NCI-H69 (cell line): ENCODE results near the gene SLC3A2.
"Not testable (repeated sequence)": the region's sequence is repeated elsewhere in the genome, so short reads cannot be mapped to it uniquely, and the experiment has no call there.

Experiments used
- DNase-seq: peaks from one replicate; lab custom pipeline; 2025; lab: John Stamatoyannopoulos, UW

Gene SLC3A2

DNA sequence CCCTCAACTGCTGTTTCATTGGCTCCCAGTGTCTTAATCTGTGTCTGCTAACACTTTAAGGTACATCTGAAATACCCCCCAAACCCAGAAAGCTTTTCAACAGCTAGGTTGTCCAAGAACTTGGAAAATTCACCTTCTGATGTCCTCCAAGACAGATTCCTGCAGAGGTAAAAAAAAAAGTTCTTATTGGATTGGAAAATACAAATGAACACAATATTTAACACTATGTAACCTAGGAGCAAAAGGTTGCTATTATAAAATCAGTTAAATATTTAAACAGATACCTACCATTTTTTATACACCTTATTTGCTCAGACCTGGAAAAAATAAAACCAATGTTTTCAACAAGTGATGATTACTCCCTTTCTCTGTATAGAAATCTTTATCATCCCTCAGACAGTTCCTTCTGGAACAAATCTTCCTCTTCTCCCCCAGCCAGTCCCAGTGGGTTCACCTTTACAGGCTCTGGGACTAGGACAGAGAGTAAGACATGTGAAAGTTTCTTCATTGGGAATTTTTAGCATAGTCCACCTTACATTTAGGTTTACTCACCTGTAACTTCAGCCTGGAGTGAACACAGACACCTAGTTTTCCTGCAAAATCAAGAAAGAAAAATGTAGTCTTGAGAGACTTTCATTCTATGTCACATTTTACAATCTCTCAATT lies 28.0 kb upstream of the SLC3A2 start:
- no peak for DNase-seq

DNA sequence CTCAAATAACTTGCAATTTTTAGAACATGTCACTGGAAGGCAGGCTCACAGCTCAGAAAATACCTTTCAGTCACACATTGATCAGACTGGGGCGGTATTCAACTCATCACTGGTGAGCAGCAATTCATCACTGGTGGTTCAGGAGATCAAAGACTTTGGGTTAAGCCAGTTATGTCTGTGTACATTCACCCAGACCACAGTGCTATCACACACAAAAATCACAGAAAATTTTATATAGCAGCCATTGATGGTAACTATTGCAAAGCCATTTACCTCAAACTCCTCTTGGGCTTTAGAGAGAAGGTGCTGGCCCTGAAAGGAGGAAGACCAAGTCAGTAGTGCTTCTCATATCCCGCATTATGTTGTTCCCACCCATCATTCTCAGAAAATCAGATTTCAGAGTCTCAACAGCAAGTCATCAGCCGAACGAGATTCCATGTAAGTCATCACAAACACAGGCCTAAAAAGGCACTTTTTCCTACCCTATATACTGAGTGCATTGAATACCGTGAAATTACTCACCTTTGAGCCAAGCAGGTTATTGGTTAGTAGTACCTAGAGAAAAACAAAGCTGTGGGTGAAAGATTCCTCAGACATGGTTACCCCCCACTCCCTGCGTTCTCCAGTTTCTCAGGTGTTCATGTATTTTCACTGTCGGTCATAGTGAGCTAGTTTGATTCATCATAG lies 27.3 kb upstream of the SLC3A2 start:
- DNase-seq, result no peak

DNA sequence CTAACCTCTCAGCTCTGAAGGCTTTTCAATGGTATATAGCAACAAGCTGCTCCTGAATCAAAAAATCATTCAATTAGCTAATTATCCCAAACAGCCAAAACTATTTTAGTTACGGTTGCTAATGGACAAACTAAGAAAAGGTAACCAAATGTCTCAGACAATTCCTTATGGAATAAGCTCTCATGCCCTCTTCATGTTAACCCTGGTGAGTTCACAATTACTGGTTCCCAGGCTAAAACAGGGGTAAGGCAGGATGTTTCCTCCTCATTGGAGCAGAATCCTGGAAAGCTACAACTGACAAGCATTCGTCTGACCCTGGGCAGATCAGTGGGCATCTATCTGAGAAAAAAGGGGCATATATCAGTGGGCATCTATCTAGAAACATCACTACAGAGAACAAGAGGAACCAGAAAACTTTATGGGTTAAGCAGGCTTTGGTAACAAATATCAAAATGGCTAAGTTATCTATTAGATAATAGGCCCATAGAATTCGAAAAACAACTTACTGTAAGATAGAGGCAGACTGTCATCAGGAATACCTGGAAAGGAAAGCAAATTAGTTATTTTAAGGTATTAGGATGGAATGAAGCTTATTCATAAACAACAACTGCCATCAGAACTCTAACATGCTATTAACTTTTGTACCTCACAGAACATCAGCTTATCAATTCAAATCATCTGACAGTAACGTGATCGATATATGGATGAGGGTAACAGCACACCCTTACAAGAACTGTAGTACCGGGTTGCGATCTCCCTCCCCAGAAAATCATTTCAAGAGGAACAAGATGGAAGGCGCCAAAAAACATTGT lies 26.5 kb upstream of the SLC3A2 start:
- no peak for DNase-seq

DNA sequence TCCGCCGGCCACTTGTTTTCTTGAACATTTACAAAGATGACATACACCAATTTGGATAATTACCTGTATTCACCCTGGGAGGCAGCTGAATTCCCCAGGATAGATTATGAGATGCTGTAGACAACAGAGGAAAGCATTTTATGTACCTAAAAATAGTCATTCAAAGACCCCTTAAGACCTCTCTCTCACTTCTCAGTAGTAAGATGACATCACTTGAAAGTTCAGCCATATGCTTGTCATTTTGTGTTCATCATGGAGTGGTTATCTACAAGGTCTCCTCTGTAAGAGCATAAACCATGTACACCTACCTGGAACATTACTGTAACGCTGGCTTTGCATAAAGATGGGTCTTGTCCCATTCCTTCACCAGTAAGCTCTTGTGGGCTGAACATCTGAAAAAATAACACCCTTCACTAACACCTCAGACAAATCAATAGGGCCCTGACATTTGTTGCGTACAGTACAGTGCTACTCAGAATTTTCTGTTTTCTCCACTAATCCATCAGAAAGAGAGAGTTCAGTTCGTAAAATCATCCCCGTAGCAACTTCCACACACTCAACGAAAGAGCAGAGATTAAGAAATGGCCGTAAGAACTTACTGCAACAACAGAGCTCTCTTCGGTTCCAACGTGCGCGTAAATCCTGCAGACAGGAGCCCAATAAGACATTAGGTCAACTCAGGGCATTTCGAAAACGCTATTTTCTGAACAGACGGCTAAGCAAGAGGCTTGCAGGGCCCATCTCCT lies 25.7 kb upstream of the SLC3A2 start:
- peak; percentile 34 for DNase-seq

DNA sequence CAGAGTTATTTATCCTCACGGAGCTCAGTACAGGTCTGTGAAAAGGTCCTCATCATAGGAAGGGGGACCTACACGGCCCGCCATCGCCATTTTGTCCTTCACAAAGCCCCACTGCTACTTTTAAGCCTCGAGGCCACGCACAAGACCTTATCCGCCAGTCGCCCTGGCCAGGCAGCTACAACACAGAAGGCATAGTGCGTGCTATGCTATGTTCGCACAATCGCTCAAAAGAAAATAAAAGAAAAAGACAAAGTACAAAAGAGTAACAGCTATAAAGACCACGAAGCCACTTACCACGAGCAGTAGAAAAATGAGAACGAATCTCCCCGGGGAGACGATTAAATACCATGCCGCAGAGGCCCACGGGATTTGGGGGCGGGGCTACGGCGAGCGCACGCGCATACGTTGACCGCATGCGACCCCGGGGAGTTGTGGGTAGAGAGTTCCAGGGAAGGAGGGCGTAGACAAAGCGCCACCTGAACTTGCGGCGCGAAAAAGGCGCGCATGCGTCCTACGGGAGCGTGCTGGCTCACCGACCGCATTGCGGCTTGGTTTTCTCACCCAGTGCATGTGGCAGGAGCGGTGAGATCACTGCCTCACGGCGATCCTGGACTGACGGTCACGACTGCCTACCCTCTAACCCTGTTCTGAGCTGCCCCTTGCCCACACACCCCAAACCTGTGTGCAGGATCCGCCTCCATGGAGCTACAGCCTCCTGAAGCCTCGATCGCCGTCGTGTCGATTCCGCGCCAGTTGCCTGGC lies 24.9 kb upstream of the SLC3A2 start:
- peak; percentile 99 for DNase-seq

DNA sequence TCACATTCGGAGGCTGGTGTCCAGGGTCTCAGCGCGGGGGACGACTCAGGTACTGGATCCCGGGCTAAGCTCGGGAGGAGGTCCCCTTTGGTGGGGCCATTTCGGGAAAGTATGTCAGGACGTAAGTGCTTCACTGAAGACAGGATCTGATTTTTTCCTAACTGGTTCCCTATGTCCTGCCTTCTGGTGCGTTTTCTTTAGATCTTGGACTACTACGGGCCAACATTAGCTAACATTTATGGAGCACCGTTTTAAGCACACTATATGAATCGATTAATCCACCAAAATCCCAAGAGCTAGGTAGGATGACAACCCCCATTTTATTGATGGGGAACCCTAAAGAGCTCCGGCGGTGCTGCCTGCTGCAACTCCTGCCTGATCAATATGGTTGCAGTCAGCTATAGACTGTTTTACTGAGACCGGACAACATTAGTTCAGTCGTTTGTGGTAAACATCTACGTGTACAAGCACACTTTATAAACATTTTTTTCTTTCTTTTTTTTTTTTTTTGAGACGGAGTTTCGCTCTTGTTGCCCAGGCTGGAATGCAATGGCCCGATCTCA lies 24.3 kb upstream of the SLC3A2 start:
- peak; percentile 52 for DNase-seq

DNA sequence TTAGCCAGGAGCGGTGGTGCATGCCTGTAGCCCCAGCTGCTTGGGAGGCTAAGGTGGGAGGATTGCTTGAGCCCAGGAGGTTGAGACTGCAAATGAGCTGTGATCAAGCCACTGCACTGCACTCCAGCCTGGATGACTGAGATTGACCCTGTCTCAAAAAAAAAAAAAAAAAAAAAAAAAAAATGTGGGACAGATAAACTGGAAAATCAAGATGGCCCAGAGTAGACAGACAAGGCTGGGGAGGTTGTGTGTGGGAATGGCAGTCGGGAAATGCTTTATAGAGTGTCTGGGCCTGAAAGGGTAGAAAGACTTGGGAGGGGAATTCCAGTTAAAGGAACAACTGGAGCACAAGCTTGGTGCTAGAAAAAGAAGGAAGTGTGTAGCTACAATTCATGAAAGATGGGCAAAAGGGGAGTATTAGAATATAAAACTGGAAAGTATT lies 23.1 kb upstream of the SLC3A2 start:
- peak; percentile 44 for DNase-seq

DNA sequence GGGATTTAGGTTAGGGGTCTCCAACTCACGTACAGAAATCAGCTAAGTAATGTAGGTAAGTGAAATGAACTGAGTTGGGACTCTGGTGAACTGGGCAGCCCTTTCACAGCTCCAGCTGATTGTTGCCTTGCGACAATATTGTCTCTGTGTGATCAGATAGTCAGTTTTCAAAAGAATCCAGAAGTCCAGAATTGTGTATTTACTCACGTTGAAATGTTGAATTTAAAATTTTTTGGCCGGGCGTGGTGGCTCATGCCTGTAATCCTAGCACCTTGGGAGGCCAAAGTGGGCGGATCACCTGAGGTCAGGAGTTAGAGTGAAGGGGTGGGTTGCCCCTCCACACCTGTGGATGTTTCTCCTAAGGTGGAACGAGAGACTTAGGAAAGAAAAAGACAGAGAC lies 22.5 kb upstream of the SLC3A2 start:
- no peak for DNase-seq

DNA sequence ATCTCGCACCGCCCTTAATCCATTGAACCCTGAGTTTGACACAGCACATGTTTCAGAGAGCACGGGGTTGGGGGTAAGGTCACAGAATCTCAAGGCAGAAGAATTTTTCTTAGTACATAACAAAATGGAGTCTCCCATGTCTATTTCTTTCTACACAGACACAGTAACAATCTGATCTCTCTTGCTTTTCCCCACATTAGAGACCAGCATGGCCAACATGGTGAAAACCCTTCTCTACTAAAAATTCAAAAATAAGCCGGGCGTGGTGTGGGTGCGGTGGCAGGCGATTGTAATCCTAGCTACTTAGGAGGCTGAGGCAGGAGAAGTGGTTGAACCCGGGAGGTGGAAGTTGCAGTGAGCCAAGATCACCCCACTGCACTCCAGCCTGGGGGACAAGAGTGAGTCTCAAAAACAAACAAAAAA lies 21.4 kb upstream of the SLC3A2 start:
- not testable (repeated sequence) for DNase-seq

DNA sequence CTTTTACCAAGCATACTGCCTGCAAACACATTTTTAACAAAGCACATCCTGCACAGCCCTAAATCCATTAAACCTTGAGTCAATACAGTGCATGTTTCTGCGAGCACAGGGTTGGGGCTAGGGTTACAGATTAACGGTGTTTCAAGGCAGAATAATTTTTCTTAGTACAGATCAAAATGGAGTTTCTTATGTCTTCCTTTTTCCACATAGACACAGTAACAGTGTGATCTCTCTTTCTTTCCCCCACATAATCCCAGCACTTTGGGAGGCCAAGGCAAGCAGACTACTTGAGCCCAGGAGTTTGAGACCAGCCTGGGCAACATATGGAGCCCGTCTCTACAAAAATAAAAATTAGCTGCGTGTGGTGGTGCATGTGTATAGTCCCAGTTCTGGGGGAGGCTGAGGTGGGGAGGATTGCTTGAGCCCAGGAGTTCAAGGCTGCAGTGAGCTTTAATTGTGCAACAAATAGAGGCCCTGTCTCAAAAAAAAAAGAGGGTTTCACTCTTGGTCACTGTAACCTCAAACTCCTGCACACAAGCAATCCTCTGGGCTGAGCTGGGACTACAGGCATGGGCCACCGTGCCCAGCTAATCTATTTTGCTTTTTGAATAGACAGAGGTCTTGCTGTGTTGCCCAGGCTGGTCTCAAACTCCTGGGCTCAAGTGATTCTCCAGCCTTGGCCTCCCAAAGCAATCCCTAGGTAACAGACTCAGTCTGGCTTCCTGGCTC lies 19.7 kb upstream of the SLC3A2 start:
- DNase-seq, result no peak

DNA sequence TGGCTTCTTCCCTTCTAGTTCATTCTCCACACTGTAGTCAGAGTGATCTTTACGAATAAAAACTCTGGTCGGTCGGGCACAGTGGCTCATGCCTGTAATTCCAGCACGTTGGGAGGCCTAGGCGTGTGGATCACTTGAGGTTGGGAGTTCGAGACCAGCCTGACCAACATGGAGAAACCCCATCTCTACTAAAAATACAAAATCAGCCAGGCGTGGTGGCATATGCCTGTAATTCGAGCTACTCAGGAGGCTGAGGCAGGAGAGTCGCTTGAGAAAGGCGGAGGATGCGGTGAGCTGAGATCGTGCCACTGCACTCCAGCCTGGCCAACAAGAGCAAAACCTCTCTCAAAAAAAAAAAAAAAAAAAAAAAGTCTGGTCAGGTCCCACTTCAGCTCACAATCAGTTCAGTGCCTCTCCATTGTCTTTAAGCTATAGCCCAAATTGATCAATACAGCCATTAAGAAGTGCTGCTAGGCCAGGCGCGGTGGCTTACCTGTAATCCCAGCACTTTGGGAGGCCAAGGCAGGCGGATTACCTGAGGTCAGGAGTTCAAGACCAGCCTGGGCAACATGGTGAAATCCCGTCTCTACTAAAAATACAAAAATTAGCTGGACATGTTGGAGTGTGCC lies 19.0 kb upstream of the SLC3A2 start:
- DNase-seq, result not testable (repeated sequence)

DNA sequence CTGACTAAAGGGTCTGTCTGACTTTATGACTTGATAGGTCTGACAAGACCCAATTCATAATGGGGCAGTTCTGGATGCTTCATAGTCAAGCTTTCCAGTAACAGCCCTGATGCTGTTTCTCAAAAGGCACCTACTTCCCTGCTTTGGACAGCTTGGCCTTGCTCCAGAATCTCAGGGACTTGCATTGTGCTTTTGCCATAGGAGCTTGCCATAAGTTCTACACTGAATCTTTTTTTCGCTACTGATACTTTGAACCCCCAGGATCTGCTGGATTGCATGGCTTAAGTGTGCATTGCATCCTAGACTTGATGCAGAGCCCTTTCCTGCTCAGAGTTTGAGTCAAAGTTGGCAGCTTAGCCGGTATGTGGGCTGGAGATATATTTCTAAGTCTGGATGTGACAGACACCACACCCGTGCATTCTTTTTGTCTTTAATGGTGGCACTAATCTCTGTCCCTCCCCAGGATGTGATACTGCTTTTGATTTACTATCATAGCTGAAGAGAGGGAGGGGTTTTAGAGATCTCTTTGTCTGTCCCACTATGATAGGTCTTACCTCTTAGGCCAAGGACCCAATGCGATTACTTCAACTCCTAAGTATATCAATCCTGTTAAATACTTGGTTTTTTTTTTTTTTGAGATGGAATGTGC lies 16.9 kb upstream of the SLC3A2 start:
- no peak for DNase-seq

DNA sequence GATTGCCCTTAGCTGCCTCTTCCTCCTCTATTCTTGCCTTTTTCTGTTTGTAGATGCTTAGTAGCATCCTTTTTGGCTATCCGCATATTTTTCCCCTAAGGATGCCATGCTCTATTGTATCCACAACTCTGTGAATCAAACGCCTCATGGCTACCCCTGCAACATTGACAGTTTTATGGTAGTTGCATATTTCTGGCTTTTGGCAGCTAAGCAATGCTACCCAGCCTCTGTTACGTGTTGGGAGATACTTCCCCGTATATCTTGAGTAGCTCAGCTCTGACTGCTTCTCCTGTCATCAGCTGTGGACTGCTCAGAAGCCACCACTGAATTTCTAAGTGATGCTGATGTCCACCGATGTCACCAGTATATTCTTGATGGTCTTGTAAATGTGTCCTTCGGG lies 15.1 kb upstream of the SLC3A2 start:
- no peak for DNase-seq

DNA sequence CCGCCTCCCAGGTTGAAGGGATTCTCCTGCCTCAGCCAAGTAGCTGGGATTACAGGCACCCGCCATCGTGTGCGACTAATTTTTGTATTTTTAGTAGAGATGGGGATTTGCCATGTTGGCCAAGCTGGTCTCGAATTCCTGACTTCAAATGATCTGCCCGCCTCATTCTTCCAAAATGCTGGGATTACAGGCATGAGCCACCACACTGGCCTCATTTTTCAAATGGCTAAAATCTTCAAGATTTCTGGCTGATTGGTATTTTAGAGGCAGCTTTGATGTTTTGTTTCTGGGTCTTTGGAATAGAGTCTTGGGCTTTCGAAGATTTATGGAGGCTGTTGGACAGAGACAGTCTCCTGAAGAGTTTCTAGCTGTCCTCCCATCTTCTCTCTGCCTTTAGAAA lies 5.8 kb upstream of the SLC3A2 start:
- DNase-seq, result no peak

DNA sequence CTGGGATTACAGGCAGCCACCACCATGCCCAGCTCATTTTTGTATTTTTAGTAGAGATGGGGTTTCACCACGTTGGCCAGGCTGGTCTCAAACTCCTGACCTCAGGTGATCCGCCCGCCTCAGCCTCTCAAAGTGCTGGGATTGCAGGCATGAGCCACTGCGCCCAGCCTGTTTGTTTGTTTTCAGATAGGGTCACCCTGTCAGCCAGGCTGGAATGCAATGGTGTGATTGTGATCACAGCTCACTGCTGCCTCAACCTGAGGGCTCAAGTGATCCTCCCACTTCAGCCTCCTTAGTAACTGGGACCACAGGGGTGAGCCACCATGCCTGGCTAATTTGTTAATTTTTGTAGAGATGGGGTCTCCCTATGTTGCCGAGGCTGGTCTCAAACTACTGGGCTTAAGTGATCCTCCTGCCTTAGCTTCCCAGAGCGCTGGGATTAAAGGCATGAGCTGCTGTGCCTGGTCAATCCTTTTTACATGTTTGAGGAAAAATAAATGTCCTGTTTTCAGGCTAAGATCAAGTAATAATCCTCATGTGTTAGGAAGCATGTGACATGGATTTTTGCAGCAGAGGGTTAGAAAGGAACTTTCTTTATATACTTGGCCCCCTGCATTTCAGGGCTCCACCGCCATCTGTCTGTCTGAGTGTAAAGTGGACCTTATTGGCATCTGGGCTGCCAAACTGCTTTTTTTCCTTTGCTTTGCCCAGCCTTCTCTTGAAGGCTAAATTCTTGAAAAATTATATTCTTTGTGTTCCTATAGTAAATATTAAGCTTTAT lies 4.8 kb upstream of the SLC3A2 start:
- DNase-seq, result no peak

DNA sequence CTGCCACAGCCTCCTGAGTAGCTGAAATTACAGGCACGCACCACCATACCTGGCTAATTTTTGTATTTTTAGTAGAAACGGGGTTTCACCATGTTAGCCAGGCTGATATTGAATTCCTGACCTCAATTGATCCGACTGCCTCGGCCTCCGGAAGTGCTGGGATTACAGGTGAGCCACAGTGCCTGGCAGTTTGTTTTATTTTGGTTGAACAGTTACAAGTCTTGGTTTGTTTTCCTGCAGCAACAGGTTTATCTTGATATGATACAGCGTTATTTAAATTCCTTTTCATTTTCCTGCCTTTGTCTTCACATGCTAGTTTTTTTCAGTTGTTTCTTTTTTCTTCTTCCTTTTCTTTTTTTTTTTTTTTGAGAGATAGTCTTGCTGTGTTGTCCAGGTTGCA lies 4.0 kb upstream of the SLC3A2 start:
- no peak for DNase-seq

DNA sequence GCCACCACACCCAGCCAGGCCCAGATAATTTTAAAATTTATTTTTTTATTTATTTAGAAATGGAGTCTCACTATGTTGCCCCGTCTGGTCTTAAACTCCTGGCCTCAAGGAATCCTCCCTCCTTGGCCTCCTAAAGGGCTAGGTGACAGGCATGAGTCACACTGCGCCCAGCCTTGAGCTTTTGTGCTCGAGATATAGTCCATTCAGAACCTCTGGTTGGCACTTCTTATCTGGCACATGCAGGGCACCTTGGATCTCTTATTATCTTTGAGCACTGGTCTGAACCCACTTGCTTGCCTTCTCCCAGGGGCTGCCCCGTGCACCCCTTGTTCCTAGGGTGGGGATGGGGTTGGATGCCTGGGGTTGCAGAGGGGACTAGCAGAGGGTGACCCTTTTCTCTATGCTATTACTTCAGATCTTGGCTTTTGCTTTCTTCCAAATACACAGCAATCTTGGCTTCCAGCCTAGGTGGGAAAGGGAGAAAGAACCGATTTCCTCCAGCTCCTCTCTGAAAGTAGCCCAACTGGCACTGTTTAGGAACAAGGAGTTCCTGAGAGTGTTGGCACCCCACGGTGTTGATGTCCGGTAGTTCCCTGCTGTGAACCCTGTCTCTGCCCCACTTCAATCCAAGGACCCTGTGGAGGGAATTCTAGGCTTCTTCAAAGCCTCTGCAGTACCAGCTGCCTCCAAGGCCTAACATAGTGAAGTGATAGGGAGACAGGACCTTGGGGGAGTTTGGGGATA lies 1.3 kb upstream of the SLC3A2 start:
- peak; percentile 43 for DNase-seq

DNA sequence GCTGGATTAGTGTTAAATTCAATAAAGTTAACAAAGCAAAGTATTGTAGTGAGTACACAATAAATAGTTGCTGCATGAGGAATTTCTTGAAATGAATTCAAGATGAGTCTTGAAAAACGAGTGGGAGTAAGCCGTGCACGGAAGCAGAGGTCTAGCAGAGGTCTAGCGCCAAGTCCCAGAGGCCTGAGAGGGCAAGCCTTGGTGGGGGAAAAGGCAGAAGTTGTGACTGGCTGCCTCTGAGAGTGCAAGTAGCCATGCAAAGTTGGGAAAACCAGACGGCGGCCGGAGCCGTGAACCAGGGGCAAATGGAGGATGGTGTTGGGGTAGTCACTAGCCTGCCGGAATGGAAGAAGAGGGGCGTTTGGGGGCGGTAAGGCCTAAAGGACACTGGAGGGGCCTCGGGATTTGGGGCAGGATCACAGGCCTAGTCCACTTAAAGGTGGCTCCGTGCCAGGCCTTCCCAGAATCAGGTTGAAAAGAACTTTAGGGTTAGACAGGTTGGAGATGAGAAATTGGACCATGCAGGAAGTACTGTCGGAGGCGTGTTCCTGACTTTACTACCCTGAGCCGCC lies 379 bp upstream of the SLC3A2 start:
- no peak for DNase-seq
